ENCODE measurements around the gene MAN2B1.

GRCh38 chr19:12647047-12647446 is 19.5 kb downstream of the MAN2B1 start:
- no peak for TF ChIP-seq EZH2 (IDR thresholded peaks at IDR 0.05; ENCODE audit: insufficient read depth, poor library complexity, severe bottlenecking)
- TF ChIP-seq EZH2phosphoT487 (IDR thresholded peaks at IDR 0.05; ENCODE audit: insufficient read depth, low read depth) = no peak

Measured in GM23248 (cell line).